AG09319 (cell line): ENCODE measurements around the gene ETV5.

Source experiments
- DNase-seq: peaks from one replicate; pipeline ENCODE4 v3.0.0-alpha.2; 2010; ENCODE audit warnings: low read depth; ENCODE audit errors: extremely low read depth
- TF ChIP-seq, protein P1 (sequence below): IDR thresholded peaks from 2 replicates; pipeline ENCODE4 v1.5.1; 2011; ENCODE audit warnings: low read depth, mild to moderate bottlenecking, inconsistent platforms, low read length, moderate library complexity

Gene ETV5

DNA sequence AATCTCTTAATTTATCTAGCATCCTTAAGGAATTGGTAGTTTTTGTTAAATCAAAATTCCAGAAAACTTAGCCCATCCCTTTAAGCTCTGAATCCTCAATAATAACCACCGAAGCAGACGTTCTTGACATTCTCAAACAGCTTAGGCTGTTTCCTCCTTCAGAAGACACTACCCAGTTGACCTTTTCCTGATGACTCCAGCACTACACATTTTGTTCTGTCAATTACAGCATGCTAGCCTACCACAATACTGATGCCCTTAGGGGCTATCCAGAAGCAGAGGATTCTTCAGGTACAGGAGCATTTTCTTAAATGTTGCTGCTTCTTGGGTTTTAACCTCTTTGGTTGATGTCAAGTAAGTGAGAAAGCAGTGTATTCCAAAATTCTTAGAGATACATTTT lies 33.4 kb downstream of the ETV5 start:
- no peak for DNase-seq
- TF ChIP-seq, protein P1, sequence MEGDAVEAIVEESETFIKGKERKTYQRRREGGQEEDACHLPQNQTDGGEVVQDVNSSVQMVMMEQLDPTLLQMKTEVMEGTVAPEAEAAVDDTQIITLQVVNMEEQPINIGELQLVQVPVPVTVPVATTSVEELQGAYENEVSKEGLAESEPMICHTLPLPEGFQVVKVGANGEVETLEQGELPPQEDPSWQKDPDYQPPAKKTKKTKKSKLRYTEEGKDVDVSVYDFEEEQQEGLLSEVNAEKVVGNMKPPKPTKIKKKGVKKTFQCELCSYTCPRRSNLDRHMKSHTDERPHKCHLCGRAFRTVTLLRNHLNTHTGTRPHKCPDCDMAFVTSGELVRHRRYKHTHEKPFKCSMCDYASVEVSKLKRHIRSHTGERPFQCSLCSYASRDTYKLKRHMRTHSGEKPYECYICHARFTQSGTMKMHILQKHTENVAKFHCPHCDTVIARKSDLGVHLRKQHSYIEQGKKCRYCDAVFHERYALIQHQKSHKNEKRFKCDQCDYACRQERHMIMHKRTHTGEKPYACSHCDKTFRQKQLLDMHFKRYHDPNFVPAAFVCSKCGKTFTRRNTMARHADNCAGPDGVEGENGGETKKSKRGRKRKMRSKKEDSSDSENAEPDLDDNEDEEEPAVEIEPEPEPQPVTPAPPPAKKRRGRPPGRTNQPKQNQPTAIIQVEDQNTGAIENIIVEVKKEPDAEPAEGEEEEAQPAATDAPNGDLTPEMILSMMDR: no peak

DNA sequence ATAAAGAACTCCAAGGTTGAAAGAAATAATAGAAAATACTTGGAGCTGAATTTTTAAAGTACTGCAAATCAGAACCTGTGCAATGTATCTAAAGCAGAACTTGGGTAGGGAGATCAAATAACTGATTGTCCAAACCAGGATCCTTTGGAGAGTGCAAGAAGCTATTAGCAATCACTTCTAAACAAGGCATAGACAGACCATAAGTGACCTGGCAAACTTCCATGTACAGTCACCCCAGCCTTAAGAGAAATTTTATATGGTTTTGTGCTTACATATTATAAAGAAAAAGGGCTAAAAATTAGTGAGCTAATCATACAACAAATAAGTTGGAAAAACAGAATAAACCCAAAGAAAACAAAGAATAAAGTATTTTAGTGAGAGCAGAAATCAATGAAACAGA lies 35.2 kb downstream of the ETV5 start:
- TF ChIP-seq, protein P1: no peak
- DNase-seq: no peak

DNA sequence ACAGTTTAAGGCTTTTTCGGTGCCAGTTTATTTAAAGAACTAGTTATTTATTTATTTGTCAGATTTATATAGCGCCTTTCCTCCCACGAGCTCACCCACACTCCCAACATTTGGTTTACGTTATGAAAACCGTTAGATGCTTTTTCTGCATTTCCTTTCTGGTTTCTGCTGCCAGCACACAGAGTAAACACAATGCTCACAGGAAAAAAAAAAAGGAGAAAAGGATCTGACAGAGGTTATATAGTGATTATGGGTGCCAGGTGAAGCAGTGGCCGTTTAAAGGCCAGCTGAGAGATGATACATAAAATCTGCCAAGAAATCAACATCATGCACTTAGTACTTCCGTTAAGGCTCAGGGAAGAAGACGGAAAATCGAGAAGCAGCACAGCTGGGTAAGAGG lies 37.9 kb downstream of the ETV5 start:
- DNase-seq: no peak
- TF ChIP-seq, protein P1: no peak

DNA sequence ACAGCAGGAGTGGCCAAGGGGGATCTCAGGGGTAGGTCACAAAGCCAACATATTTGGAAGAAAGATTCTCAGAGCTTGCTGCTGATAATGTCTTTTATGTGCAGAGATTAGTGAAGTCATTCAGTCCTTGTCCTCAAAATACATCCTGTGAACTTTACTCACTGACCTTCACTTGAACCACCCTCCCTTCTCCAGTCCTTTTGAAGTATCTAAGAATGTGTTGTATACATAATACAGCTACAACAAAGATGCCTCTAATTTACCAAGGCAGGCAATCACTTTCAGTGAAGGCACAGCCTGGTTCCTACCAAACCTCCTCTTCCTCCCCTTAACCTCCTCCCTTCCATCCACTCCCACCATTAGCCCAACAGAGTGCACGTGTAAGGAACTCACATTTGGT lies 38.3 kb downstream of the ETV5 start:
- DNase-seq: no peak
- TF ChIP-seq, protein P1: no peak

DNA sequence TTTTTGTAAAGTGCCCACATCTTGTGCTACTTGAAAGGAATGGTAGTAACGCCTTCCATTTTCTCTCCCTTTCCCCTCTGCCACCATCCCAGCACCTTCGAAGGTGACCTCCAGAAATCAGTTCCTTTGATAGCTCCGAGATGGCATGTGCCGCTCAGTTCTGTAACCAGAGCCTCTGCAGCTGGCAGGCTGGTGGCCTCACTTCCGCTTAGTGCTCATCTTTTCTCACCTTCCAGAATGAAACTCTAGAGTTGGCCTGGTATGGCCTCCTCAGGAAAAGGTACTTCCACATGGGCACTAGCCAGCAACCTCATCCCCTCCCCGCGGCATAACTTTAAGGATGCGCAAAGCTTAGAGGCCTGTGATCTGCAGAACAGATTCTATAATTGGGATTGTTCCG lies 38.8 kb downstream of the ETV5 start:
- TF ChIP-seq, protein P1: no peak
- DNase-seq: no peak

DNA sequence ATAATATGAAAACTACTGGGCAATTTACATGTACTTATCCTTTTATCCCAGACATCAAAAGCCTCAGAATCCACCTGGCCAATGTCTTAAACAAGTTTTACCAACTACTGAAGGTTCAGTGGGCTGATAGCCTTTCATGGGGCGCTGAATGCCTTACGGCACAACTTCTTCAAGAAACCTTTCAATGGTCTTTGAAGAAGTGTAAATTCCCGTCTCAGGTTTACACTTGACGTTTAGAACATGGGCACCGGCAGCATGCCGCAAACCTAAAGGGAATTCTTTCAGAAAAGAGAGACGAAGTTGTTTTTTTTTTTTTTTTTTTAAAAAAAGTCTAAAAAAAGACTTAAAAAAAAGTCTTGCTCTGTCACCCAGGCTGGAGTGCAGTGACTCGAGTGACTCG lies 39.7 kb downstream of the ETV5 start:
- DNase-seq: no peak
- TF ChIP-seq, protein P1: no peak

DNA sequence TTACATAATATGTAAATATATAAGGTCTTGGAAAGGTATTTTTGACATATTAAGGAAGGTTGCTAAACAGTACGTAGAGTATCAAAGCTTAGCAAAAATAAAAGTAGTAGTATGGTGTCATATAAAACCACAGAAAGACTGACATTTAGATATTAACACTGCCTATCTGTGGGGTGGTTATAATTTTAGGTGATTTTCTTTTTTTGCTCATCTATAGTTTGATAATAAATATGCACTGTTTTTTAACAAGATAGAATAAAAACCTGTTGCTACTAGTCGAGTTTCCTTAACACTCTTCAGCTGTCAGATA lies 40.7 kb downstream of the ETV5 start:
- no peak for DNase-seq
- TF ChIP-seq, protein P1: no peak
